IMR-90 (cell line): ENCODE measurements around the gene THADA. TPM values are rescaled to one million over a fixed set of nuclear protein-coding genes. Genes with fewer than 3 reads are reported as not detected.
A peak's percentile ranks its signal among the peaks of the same experiment; 100 is the strongest.

Source experiments
- ATAC-seq: fragments of 200-7000 bp; cut with Tn5 transposase; 2 replicates; pipeline ENCODE4 v1.9.1; 2020; ENCODE audit warnings: low read depth, mild to moderate bottlenecking, moderate library complexity
- BruUV-seq: library from RNA; stranded (reverse); fragments of 400-500 nt; replicated peaks from 2 replicates; lab custom pipeline; 2021; lab: Mats Ljungman, UMichigan
- CTCF ChIA-PET: fragments of 300-600 bp; formaldehyde crosslinking; extraction: SDS; loops from one replicate; lab custom pipeline; 2021; ENCODE audit warnings: antibody characterized with exemption; lab: Yijun Ruan, JAX
- POLR2A ChIA-PET: fragments of 300-600 bp; sonication (Branson Sonifier 250); formaldehyde crosslinking; loops from one replicate; lab custom pipeline; 2022; ENCODE audit warnings: antibody characterized with exemption; ENCODE audit not compliant: unreplicated experiment; lab: Charles Lee
- DNase-seq: peaks from one replicate; pipeline ENCODE4 v3.0.0; 2013
- H2AFZ ChIP-seq: replicated peaks from 2 replicates; pipeline ENCODE3; 2013; ENCODE audit warnings: low read length, mild to moderate bottlenecking; ENCODE audit not compliant: poor library complexity
- H2AK5ac ChIP-seq: 2 replicates; pipeline ENCODE4 v1.6.1; 2013; ENCODE audit warnings: low read depth, low read length, inconsistent platforms
- H2AK9ac ChIP-seq: replicated peaks from 2 replicates; pipeline ENCODE3; 2013; ENCODE audit warnings: mild to moderate bottlenecking, low read depth, low read length, moderate library complexity; ENCODE audit not compliant: poor library complexity
- H2BK120ac ChIP-seq: 2 replicates; pipeline ENCODE4 v1.6.1; 2013; ENCODE audit warnings: low read depth, low read length, inconsistent platforms
- H2BK15ac ChIP-seq: 3 replicates; pipeline ENCODE4 v1.6.1; 2013; ENCODE audit warnings: low read depth, low read length, inconsistent platforms
- H2BK20ac ChIP-seq: 2 replicates; pipeline ENCODE4 v1.6.1; 2013; ENCODE audit warnings: low read depth, mild to moderate bottlenecking, inconsistent platforms, low read length, moderate library complexity
- H2BK5ac ChIP-seq: 2 replicates; pipeline ENCODE4 v1.6.1; 2013; ENCODE audit warnings: mild to moderate bottlenecking, low read depth, low read length, inconsistent platforms; ENCODE audit not compliant: poor library complexity, severe bottlenecking
- H3K14ac ChIP-seq: replicated peaks from 2 replicates; pipeline ENCODE4 v1.6.1; 2013; ENCODE audit warnings: low read depth, low read length, inconsistent platforms
- H3K18ac ChIP-seq: 2 replicates; pipeline ENCODE4 v1.6.1; 2013; ENCODE audit warnings: low read depth, low read length, control low read depth
- H3K23ac ChIP-seq: 2 replicates; pipeline ENCODE4 v1.6.1; 2013; ENCODE audit warnings: low read depth, low read length, inconsistent platforms
- H3K27ac ChIP-seq: 2 replicates; pipeline ENCODE4 v1.5.1; 2013; ENCODE audit warnings: mild to moderate bottlenecking, control low read depth, low read length; ENCODE audit not compliant: insufficient read depth
- H3K27me3 ChIP-seq: 2 replicates; pipeline ENCODE4 v1.6.1; 2013; ENCODE audit warnings: low read length; ENCODE audit not compliant: control insufficient read depth, insufficient read depth
- H3K36me3 ChIP-seq: 2 replicates; pipeline ENCODE4 v1.6.1; 2013; ENCODE audit warnings: low read length, mixed read lengths; ENCODE audit not compliant: control insufficient read depth, insufficient read depth
- H3K4ac ChIP-seq: 2 replicates; pipeline ENCODE4 v1.6.1; 2013; ENCODE audit warnings: low read depth, low read length, inconsistent platforms
- H3K4me1 ChIP-seq: 2 replicates; pipeline ENCODE4 v1.6.1; 2013; ENCODE audit warnings: low read length, mixed read lengths; ENCODE audit not compliant: control insufficient read depth, insufficient read depth
- H3K4me2 ChIP-seq: 2 replicates; pipeline ENCODE4 v1.6.1; 2013; ENCODE audit warnings: low read depth, mild to moderate bottlenecking, control low read depth, low read length, moderate library complexity
- H3K4me3 ChIP-seq: 2 replicates; pipeline ENCODE4 v1.5.1; 2013; ENCODE audit warnings: low read depth, mild to moderate bottlenecking, control low read depth, low read length, moderate library complexity; ENCODE audit not compliant: insufficient read depth
- H3K56ac ChIP-seq: 2 replicates; pipeline ENCODE4 v1.6.1; 2013; ENCODE audit warnings: low read length, inconsistent platforms; ENCODE audit not compliant: insufficient read depth; ENCODE audit errors: extremely low read depth
- H3K79me1 ChIP-seq, 2 experiments: 2 replicates each; pipeline ENCODE4 v1.6.1; 2013; ENCODE audit warnings: low read length in 2 of 2, inconsistent platforms in 1 of 2, low read depth in 1 of 2
- H3K9ac ChIP-seq: 2 replicates; pipeline ENCODE4 v1.6.1; 2013; ENCODE audit warnings: low read depth, low read length, control low read depth
- H3K9me1 ChIP-seq: 2 replicates; pipeline ENCODE4 v1.6.1; 2013; ENCODE audit warnings: low read length, inconsistent platforms; ENCODE audit not compliant: insufficient read depth
- H3K9me3 ChIP-seq: 2 replicates; pipeline ENCODE4 v1.6.1; 2013; ENCODE audit warnings: low read length; ENCODE audit not compliant: control insufficient read depth, insufficient read depth
- H4K20me1 ChIP-seq: 2 replicates; pipeline ENCODE4 v1.6.1; 2013; ENCODE audit warnings: low read length, inconsistent platforms; ENCODE audit not compliant: insufficient read depth
- H4K5ac ChIP-seq: 2 replicates; pipeline ENCODE4 v1.6.1; 2013; ENCODE audit warnings: mild to moderate bottlenecking, low read depth, low read length, control low read depth
- H4K8ac ChIP-seq, 2 experiments: 2 replicates each; pipeline ENCODE4 v1.6.1; 2013; ENCODE audit warnings: low read depth in 2 of 2, low read length in 2 of 2, control low read depth in 1 of 2, inconsistent platforms in 1 of 2
- H4K91ac ChIP-seq: 2 replicates; pipeline ENCODE4 v1.6.1; 2013; ENCODE audit warnings: low read depth, low read length, inconsistent platforms; ENCODE audit not compliant: insufficient read depth
- CEBPB ChIP-seq: IDR thresholded peaks from 2 replicates; pipeline ENCODE4 v1.6.1; 2012; ENCODE audit warnings: low read depth, low read length, improper control_type of control experiment
- CTCF ChIP-seq: conservative IDR thresholded peaks from 2 replicates; pipeline ENCODE4 v1.5.1; 2012; ENCODE audit warnings: mild to moderate bottlenecking, low read depth, low read length, improper control_type of control experiment
- ELK1 ChIP-seq: fragments of 150-350 bp; IDR thresholded peaks from 2 replicates; pipeline ENCODE4 v1.6.1; 2016; ENCODE audit warnings: low read depth, mild to moderate bottlenecking, low read length, moderate library complexity, borderline replicate concordance
- FOS ChIP-seq: fragments of 150-350 bp; IDR thresholded peaks from 2 replicates; pipeline ENCODE4 v1.6.1; 2016; ENCODE audit warnings: low read depth, low read length
- MAFK ChIP-seq: IDR thresholded peaks from 2 replicates; pipeline ENCODE4 v1.6.1; 2012; ENCODE audit warnings: low read depth, low read length, improper control_type of control experiment
- MAZ ChIP-seq: IDR thresholded peaks from 2 replicates; pipeline ENCODE4 v1.6.1; 2012; ENCODE audit warnings: low read depth, mild to moderate bottlenecking, low read length, improper control_type of control experiment, moderate library complexity, borderline replicate concordance
- MXI1 ChIP-seq: IDR thresholded peaks from 2 replicates; pipeline ENCODE4 v1.6.1; 2012; ENCODE audit warnings: low read depth, mild to moderate bottlenecking, low read length, moderate library complexity, borderline replicate concordance
- NFE2L2 ChIP-seq: fragments of 150-350 bp; IDR thresholded peaks from 2 replicates; pipeline ENCODE4 v1.6.1; 2016; ENCODE audit warnings: low read depth, mild to moderate bottlenecking, low read length
- POLR2A ChIP-seq: IDR thresholded peaks from 2 replicates; pipeline ENCODE4 v1.6.1; 2012; ENCODE audit warnings: mild to moderate bottlenecking, low read depth, low read length
- RAD21 ChIP-seq: IDR thresholded peaks from 2 replicates; pipeline ENCODE4 v1.6.1; 2012; ENCODE audit warnings: low read length, improper control_type of control experiment
- RCOR1 ChIP-seq: IDR thresholded peaks from 2 replicates; pipeline ENCODE4 v1.6.1; 2012; ENCODE audit warnings: mild to moderate bottlenecking, low read length, improper control_type of control experiment; ENCODE audit not compliant: insufficient replicate concordance
- RFX5 ChIP-seq: IDR thresholded peaks from 2 replicates; pipeline ENCODE4 v1.8.0; 2012; ENCODE audit warnings: low read depth, mild to moderate bottlenecking, low read length, moderate library complexity
- WGBS, 2 experiments: methylation state at CpG; one replicate each; pipeline versions ENCODE4 v1.1.5 to v1.1.7; 2013; ENCODE audit warnings: missing lambda C conversion rate in 2 of 2; ENCODE audit not compliant: insufficient read length in 1 of 2; ENCODE audit errors: extremely low coverage in 2 of 2; 5-methylcytosine and 5-hydroxymethylcytosine counted together
- dilution Hi-C: fragments of 300-500 bp; cut with HindIII; formaldehyde crosslinking; loops from one replicate; pipeline ENCODE4 v1.14.3; 2018; ENCODE audit warnings: low sequenced_read_pairs; ENCODE audit not compliant: unreplicated experiment
- in situ Hi-C: fragments of 300-500 bp; cut with MboI; formaldehyde crosslinking; loops from 3 replicates; pipeline ENCODE4 v1.14.3; 2019; ENCODE audit warnings: low sequenced_read_pairs, inconsistent platforms, mixed read lengths
- intact Hi-C: fragments of 100-400 bp; cut with micrococcal nuclease; formaldehyde crosslinking; loops from 2 replicates; pipeline ENCODE4 v1.10.0; 2022
- polyA plus RNA-seq, 3 experiments: library from polyadenylated mRNA; depleted of rRNA; stranded (reverse); fragments of >200 nt; gene quantifications; 2 replicates each; pipeline ENCODE4 v1.2.3, GENCODE V29; 2012; ENCODE audit warnings: low replicate concordance in 1 of 3
- total RNA-seq: library from RNA; depleted of rRNA; stranded (reverse); fragments of >200 nt; gene quantifications from 2 replicates; pipeline ENCODE4 v1.2.3, GENCODE V29; 2012
- TF ChIP-seq, protein P1 (sequence below): fragments of 150-350 bp; IDR thresholded peaks from 2 replicates; pipeline ENCODE4 v1.6.1; 2017; ENCODE audit warnings: mild to moderate bottlenecking, antibody characterized with exemption, low read length, low read depth

Gene THADA
- total and polyA plus RNA-seq, 2 of the 4 experiments (the other 2 are of a cell fraction): 10.5 to 21.3 TPM

GRCh38 chr2:43221763-43222474, 373.9 kb downstream of the THADA start:
- no peak overlapping the region for H2BK15ac ChIP-seq
- H4K5ac ChIP-seq: peak overlapping the region; percentile 2; the same call in 1 of the 2 replicates
- H3K4me1 ChIP-seq: peaks cover 22% of the 10 kb centered on the region
- peak overlapping the region; percentile 94 for H2BK120ac ChIP-seq
- H2BK5ac ChIP-seq: peak overlapping the region; percentile 98
- H3K9ac ChIP-seq: peak overlapping the region; percentile 82
- H4K91ac ChIP-seq: peak overlapping the region; percentile 97
- peak overlapping the region; percentile 70 for H3K4me2 ChIP-seq
- H3K79me1 ChIP-seq: peaks cover 7 to 20% of the 10 kb centered on the region in 2 experiments
- H3K27me3 ChIP-seq: no peaks in the 10 kb centered on the region
- POLR2A ChIA-PET: interaction anchor here (0.6 to 1.3 kb wide), 9 partner anchors 15 to 258 kb away, joined by 3 to 6 read pairs (median 3); no protein-coding TSS in a partner anchor
- peak overlapping the region; percentile 98 for H3K27ac ChIP-seq
- peak overlapping the region; percentile 95 for H3K23ac ChIP-seq
- in situ Hi-C loops: loop anchor here (10.0 kb wide), 2 partner anchors 147 to 247 kb away; no protein-coding TSS in a partner anchor
- no CpG with 5 or more reads among the region's 8 CpGs for WGBS, 2 experiments
- H3K36me3 ChIP-seq: peaks cover 24% of the 10 kb centered on the region
- peak overlapping the region; percentile 93 for H3K56ac ChIP-seq
- H4K20me1 ChIP-seq: peaks cover 37% of the 10 kb centered on the region
- H2AK9ac ChIP-seq: peak overlapping the region; percentile 77
- peak overlapping the region; percentile 50 for H2AFZ ChIP-seq
- CTCF ChIA-PET: interaction anchor here (1.1 to 1.4 kb wide), 2 partner anchors 263 to 365 kb away, joined by 3 read pairs; no protein-coding TSS in a partner anchor
- H3K14ac ChIP-seq: peak overlapping the region; percentile 95
- peak; percentile 22 for ATAC-seq
- intact Hi-C loops: loop anchor here (1.0 to 5.0 kb wide), 6 partner anchors 63 to 247 kb away; no protein-coding TSS in a partner anchor
- H3K4ac ChIP-seq: peak overlapping the region; percentile 99
- peak overlapping the region; percentile 3; the same call in 1 of the 2 replicates for H3K4me3 ChIP-seq
- H2AK5ac ChIP-seq: peak overlapping the region; percentile 81; the same call in 1 of the 2 replicates
- peak overlapping the region; percentile 18 to 95 for H4K8ac ChIP-seq
- no peaks in the 10 kb centered on the region for H3K9me3 ChIP-seq
- H3K18ac ChIP-seq: peak overlapping the region; percentile 58
- no TSS peak for BruUV-seq
- peak overlapping the region; percentile 59 for H2BK20ac ChIP-seq
- H3K9me1 ChIP-seq: peaks cover 15% of the 10 kb centered on the region
- DNase-seq: peak; percentile 97
- dilution Hi-C loops: no loop called here
- 0 out of 2 replicates have a peak, but pooled peaks have one; percentile 1 for TF ChIP-seq POLR2A
- TF ChIP-seq RAD21: no peak; the same call in 1 of the 2 replicates
- no peak for TF ChIP-seq CTCF
- no peak for TF ChIP-seq RCOR1
- TF ChIP-seq MAFK: no peak
- TF ChIP-seq MAZ: no peak
- no peak for TF ChIP-seq RFX5
- no peak for TF ChIP-seq NFE2L2
- no peak for TF ChIP-seq ELK1
- no peak for TF ChIP-seq CEBPB
- peak; percentile 73 for TF ChIP-seq FOS
- TF ChIP-seq, protein P1, sequence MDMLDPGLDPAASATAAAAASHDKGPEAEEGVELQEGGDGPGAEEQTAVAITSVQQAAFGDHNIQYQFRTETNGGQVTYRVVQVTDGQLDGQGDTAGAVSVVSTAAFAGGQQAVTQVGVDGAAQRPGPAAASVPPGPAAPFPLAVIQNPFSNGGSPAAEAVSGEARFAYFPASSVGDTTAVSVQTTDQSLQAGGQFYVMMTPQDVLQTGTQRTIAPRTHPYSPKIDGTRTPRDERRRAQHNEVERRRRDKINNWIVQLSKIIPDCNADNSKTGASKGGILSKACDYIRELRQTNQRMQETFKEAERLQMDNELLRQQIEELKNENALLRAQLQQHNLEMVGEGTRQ: peak; percentile 97
- TF ChIP-seq MXI1: no peak; the same call in 1 of the 2 replicates
